ENCODE measurements around the gene WDFY4. TPM values are rescaled to one million over a fixed set of nuclear protein-coding genes. Genes with fewer than 3 reads are reported as not detected.

The WDFY4 gene
- total and polyA plus RNA-seq, 2 donors (not counting 3 experiments of a cell fraction or from before 2014, with no cell fraction given): 10.1 to 10.2 TPM

DNA sequence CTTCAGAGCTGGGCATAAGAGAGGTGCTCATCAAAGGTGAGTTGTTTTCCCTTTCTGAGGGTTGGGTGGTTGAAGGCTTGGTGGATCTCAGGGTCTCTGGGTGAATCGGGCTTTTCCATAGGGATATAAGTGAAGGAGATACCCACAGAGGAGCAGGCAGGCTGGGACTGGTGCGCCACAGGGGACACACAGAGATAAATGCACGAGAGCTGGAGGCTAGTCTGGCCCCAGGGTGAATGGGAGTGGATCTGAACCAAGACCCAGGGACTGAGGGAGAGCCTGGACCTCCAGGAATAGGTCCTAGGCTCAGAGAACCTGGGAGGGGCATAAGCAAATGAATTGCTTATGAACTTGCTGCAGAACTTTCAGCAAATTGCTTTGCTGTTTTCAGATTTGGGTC, 193.4 kb downstream of the WDFY4 start:
- TF ChIP-seq EZH2 (IDR thresholded peaks at IDR 0.05; ENCODE audit: borderline replicate concordance, low read depth, low read length, severe bottlenecking) (no peak), GATA2 (IDR thresholded peaks at IDR 0.05; ENCODE audit: insufficient read depth, insufficient read length, low read depth, low read length) (no peak), CTCF (IDR thresholded peaks at IDR 0.05; ENCODE audit: extremely low read depth in 1 of 2, insufficient read depth in 1 of 2, low read depth in 1 of 2, low read length in 2 of 2) (no peak), MYC (IDR thresholded peaks at IDR 0.05; ENCODE audit: low read depth, low read length) (no peak), FOS (IDR thresholded peaks at IDR 0.05; ENCODE audit: borderline replicate concordance, insufficient read depth, low read length) (no peak), POLR2AphosphoS5 (IDR thresholded peaks at IDR 0.05; ENCODE audit: insufficient read depth, low read depth, low read length) (no peak), POLR2A (IDR thresholded peaks at IDR 0.05; ENCODE audit: low read depth, low read length) (no peak), JUN (IDR thresholded peaks at IDR 0.05; ENCODE audit: borderline replicate concordance, insufficient read depth, insufficient read length, low read depth) (no peak)
- TF ChIP-seq, protein P1, sequence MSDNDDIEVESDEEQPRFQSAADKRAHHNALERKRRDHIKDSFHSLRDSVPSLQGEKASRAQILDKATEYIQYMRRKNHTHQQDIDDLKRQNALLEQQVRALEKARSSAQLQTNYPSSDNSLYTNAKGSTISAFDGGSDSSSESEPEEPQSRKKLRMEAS (IDR thresholded peaks at IDR 0.05; ENCODE audit: insufficient read depth, insufficient read length): no peak
- POLR2A ChIA-PET: no interaction called here
- H3K79me2 ChIP-seq (ENCODE audit: control insufficient read depth, insufficient read depth, low read length): no peaks in the 10 kb centered on the region
- BruUV-seq (replicated peaks): no TSS peak
- no peak overlapping the region for H3K4me2 ChIP-seq (ENCODE audit: insufficient read depth, low read length)
- no peaks in the 10 kb centered on the region for H3K9me1 ChIP-seq (replicated peaks; ENCODE audit: control insufficient read depth, extremely low read depth, insufficient read depth, low read length)
- H3K4me1 ChIP-seq (ENCODE audit: control insufficient read depth, extremely low read depth, insufficient read depth, low read length): no peaks in the 10 kb centered on the region
- H3K9me3 ChIP-seq (replicated peaks; ENCODE audit: control insufficient read depth, insufficient read depth, low read length): no peaks in the 10 kb centered on the region
- no peak overlapping the region for H3K4me3 ChIP-seq (replicated peaks in 1 of 3; ENCODE audit: insufficient read depth in 1 of 3, low read depth in 1 of 3, low read length in 3 of 3)
- H3K9ac ChIP-seq (replicated peaks; ENCODE audit: extremely low read depth, insufficient read depth, low read length): no peak overlapping the region
- intact Hi-C loops (cut with micrococcal nuclease): no loop called here
- no peaks in the 10 kb centered on the region for H4K20me1 ChIP-seq (replicated peaks; ENCODE audit: control insufficient read depth, extremely low read depth, insufficient read depth, low read length)
- CTCF ChIA-PET: interaction anchor here (1.0 kb wide), 1 partner anchor 286 kb away, joined by 3 read pairs; no protein-coding TSS in a partner anchor
- FAIRE-seq: no peak
- peaks cover 2 to 3% of the 10 kb centered on the region in 2 experiments for H3K27me3 ChIP-seq (ENCODE audit: control insufficient read depth in 2 of 2, insufficient read depth in 2 of 2, low read length in 2 of 2)
- DNase-seq (ENCODE audit: low read depth, low spot score): no peak
- H3K27ac ChIP-seq (ENCODE audit: insufficient read depth, low read depth, low read length): no peak overlapping the region
- dilution Hi-C loops (cut with MboI; ENCODE audit: extremely low pct_ligation_motif_present, low sequenced_read_pairs): no loop called here
- no peaks in the 10 kb centered on the region for H3K36me3 ChIP-seq (ENCODE audit: control insufficient read depth in 2 of 2, extremely low read depth in 1 of 2, insufficient read depth in 2 of 2, low read length in 2 of 2)
- H2AFZ ChIP-seq (ENCODE audit: low read depth, low read length): no peak overlapping the region
